ENCODE results near the gene ZNF407.
A peak's percentile ranks its signal among the peaks of the same experiment; 100 is the strongest.

The ZNF407 gene

DNA sequence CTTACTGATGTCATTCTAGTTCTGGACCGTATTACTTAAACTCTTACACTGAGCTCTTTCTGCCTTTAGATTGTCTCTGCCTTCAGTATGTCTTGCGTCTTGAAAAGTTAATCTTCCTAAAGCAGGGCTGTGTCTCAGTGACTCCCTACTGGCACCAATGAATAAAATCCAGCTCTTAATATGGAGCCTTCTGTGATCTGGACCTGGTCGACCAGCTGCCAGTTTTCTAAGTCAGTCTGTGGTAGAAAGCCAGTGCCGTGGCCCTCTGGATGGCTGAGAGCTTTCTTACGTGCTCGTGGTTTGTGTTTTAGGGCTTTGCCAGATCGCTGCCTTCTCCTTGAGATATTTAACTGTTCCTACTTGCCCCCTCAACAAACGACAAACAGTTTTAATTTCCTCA is 26.8 kb downstream of the ZNF407 start:
- Mint-ChIP-seq H3K36me3 (ENCODE audit: low read depth) (no peaks in the 10 kb centered on the region), H3K27me3 (ENCODE audit: low read depth) (no peaks in the 10 kb centered on the region), H3K27ac (no peak overlapping the region), H3K4me1 (ENCODE audit: low read depth) (peaks cover 9% of the 10 kb centered on the region), H3K9me3 (no peaks in the 10 kb centered on the region), H3K4me3 (no peak overlapping the region)
- DNase-seq (ENCODE audit: low spot score) = no peak

DNA sequence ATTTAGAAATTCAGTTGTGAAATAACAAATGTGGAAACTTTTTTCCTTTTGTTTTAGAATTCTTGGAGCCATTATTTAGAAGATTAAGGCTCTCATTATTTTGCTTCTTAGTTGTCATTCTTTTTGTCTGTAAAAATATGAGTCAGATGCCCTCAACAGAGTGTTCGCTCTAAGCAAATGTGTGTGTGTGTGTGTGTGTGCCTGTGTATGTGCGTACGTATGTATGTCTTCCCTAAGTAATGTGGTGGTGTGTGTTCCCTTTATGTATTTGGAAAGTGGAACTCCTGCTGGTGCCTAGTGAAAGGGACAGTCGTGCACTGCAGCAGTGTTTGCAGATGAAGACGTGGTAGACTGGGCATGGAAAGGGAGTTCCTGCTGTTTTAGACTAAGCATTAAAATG is 27.5 kb downstream of the ZNF407 start:
- Mint-ChIP-seq H3K4me1 (ENCODE audit: low read depth) (peaks cover 9% of the 10 kb centered on the region), H3K4me3 (no peak overlapping the region), H3K36me3 (ENCODE audit: low read depth) (no peaks in the 10 kb centered on the region), H3K27me3 (ENCODE audit: low read depth) (no peaks in the 10 kb centered on the region), H3K9me3 (no peaks in the 10 kb centered on the region), H3K27ac (no peak overlapping the region)
- no peak for DNase-seq (ENCODE audit: low spot score)

DNA sequence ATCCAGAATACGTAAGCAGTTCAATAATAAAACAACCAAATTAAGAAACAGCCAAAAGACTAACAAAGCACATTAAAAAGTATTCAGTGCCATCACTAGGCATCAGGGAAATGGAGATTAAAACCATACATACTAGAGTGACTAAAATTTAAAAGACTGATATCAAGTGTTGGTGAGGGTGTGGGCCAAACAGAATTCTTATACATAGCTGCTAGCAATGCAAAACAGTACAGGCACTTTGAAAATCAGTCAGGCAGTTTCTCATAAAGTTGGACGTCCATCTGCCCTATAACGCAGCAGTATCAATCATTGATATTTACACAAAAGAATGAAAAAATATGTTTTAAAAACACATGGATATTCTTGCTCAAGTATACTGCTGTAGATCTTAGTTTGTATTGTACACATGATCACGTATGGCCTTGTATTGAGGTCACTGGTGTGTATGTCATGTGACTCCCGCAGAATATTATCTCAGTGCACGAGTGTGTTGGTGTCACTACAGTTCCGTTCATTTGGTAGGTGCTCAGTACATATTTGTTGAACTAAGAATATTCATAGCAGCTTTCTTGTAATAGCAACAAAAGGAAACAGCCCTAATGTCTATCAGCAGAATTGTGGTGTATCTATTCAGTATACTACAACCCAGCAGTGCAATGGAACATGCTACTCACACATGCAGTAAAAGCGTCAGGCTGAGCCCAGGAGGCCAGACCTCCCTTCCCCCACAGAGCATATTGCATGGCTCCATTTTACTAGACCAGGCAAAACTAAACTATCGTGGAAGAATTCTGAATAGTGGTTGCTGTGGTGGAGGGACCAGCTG is 28.6 kb downstream of the ZNF407 start:
- Mint-ChIP-seq H3K4me3 (no peak overlapping the region), H3K36me3 (ENCODE audit: low read depth) (peaks cover 4% of the 10 kb centered on the region), H3K9me3 (no peaks in the 10 kb centered on the region), H3K4me1 (ENCODE audit: low read depth) (peaks cover 19% of the 10 kb centered on the region), H3K27me3 (ENCODE audit: low read depth) (no peaks in the 10 kb centered on the region), H3K27ac (no peak overlapping the region)
- no peak for DNase-seq (ENCODE audit: low spot score)

DNA sequence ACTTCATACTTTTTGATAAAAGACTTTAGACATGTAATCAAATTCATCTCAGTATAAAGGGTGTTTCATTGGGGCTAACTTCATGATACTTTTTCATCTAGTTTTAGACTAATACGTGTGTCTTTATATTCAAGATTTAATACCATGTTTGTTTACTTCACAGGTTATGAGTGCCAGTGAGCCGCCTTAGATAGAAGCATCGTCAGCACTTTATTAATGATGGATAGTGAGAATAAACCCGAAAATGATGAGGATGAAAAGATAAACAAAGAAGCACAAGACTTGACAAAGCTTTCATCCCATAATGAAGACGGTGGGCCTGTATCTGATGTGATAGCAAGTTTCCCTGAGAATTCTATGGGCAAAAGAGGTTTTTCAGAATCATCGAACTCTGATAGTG is 33.1 kb downstream of the ZNF407 start:
- Mint-ChIP-seq H3K27me3 (ENCODE audit: low read depth) (no peaks in the 10 kb centered on the region), H3K27ac (peak overlapping the region; percentile 56), H3K9me3 (no peaks in the 10 kb centered on the region), H3K36me3 (ENCODE audit: low read depth) (peaks cover 33% of the 10 kb centered on the region), H3K4me3 (peak overlapping the region; percentile 85), H3K4me1 (ENCODE audit: low read depth) (peaks cover 40% of the 10 kb centered on the region)
- DNase-seq (ENCODE audit: low spot score) = no peak

DNA sequence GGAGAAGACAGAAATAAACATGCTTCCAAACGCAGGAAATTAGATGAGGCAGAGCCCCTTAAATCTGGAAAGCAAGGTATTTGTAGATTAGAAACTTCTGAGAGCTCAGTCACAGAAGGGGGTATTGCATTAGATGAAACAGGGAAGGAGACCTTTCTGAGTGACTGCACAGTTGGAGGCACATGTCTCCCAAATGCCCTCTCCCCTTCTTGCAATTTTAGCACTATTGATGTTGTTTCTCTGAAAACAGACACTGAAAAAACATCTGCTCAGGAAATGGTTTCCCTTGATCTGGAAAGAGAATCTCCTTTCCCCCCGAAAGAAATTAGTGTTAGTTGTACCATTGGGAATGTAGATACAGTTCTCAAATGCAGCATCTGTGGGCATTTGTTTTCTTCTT is 33.5 kb downstream of the ZNF407 start:
- Mint-ChIP-seq H3K4me1 (ENCODE audit: low read depth) (peaks cover 40% of the 10 kb centered on the region), H3K9me3 (no peaks in the 10 kb centered on the region), H3K27me3 (ENCODE audit: low read depth) (no peaks in the 10 kb centered on the region), H3K27ac (peak overlapping the region; percentile 92), H3K36me3 (ENCODE audit: low read depth) (peaks cover 33% of the 10 kb centered on the region), H3K4me3 (peak overlapping the region; percentile 85)
- no peak for DNase-seq (ENCODE audit: low spot score)

DNA sequence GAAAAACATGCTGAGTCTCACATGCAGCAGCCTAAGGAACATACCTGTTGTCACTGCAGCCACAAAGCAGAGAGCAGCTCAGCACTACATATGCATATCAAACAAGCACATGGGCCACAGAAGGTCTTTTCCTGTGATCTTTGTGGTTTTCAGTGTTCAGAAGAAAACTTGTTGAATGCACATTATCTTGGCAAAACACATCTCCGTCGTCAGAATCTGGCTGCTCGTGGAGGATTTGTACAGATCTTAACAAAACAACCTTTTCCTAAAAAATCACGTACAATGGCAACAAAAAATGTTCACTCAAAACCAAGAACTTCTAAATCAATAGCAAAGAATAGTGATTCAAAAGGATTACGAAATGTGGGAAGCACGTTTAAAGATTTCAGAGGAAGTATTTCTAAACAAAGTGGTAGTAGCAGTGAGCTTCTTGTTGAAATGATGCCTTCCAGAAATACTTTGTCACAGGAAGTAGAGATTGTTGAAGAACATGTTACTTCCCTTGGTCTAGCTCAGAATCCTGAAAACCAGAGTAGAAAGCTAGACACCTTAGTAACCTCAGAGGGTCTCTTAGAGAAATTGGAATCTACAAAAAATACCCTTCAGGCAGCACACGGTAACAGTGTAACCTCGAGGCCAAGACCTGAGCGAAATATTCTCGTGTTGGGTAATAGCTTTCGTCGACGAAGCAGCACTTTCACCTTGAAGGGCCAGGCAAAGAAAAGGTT is 34.1 kb downstream of the ZNF407 start:
- H3K9me3 Mint-ChIP-seq = no peaks in the 10 kb centered on the region
- peaks cover 40% of the 10 kb centered on the region for H3K4me1 Mint-ChIP-seq (ENCODE audit: low read depth)
- peaks cover 33% of the 10 kb centered on the region for H3K36me3 Mint-ChIP-seq (ENCODE audit: low read depth)
- H3K4me3 Mint-ChIP-seq = peak overlapping the region; percentile 85
- peak overlapping the region; percentile 92 for H3K27ac Mint-ChIP-seq
- no peak for DNase-seq (ENCODE audit: low spot score)
- no peaks in the 10 kb centered on the region for H3K27me3 Mint-ChIP-seq (ENCODE audit: low read depth)

DNA sequence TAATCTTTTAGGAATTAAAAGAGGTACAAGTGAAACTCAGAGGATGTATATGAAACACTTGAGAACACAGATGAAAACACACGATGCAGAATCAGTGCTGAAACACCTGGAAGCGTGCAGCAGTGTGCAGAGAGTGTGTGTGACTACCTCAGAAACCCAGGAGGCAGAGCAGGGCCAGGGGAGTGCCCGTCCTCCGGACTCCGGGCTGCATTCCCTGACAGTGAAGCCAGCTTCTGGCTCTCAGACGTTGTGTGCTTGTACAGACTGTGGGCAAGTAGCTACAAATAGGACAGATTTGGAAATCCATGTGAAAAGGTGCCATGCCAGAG is 34.6 kb downstream of the ZNF407 start:
- H3K4me3 Mint-ChIP-seq = peak overlapping the region; percentile 85
- peaks cover 33% of the 10 kb centered on the region for H3K36me3 Mint-ChIP-seq (ENCODE audit: low read depth)
- no peak for DNase-seq (ENCODE audit: low spot score)
- no peaks in the 10 kb centered on the region for H3K9me3 Mint-ChIP-seq
- H3K4me1 Mint-ChIP-seq (ENCODE audit: low read depth) = peaks cover 38% of the 10 kb centered on the region
- peak overlapping the region; percentile 92 for H3K27ac Mint-ChIP-seq
- no peaks in the 10 kb centered on the region for H3K27me3 Mint-ChIP-seq (ENCODE audit: low read depth)

DNA sequence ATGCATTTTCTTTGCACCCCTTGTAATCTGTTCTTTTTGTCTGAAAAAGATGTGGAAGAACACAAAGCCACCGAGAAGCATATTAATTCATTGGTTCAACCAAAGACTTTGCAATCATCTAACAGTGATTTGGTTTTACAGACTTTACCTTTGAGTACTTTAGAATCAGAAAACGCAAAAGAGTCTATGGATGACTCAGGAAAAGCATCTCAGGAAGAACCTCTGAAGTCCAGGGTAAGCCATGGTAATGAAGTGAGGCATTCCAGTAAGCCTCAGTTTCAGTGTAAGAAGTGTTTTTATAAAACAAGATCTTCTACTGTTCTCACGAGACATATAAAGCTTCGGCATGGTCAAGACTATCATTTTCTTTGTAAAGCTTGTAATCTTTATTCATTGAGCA is 35.2 kb downstream of the ZNF407 start:
- no peak for DNase-seq (ENCODE audit: low spot score)
- H3K27me3 Mint-ChIP-seq (ENCODE audit: low read depth) = no peaks in the 10 kb centered on the region
- peak overlapping the region; percentile 92 for H3K27ac Mint-ChIP-seq
- peaks cover 33% of the 10 kb centered on the region for H3K4me1 Mint-ChIP-seq (ENCODE audit: low read depth)
- H3K36me3 Mint-ChIP-seq (ENCODE audit: low read depth) = peaks cover 33% of the 10 kb centered on the region
- no peaks in the 10 kb centered on the region for H3K9me3 Mint-ChIP-seq
- H3K4me3 Mint-ChIP-seq = peak overlapping the region; percentile 85

DNA sequence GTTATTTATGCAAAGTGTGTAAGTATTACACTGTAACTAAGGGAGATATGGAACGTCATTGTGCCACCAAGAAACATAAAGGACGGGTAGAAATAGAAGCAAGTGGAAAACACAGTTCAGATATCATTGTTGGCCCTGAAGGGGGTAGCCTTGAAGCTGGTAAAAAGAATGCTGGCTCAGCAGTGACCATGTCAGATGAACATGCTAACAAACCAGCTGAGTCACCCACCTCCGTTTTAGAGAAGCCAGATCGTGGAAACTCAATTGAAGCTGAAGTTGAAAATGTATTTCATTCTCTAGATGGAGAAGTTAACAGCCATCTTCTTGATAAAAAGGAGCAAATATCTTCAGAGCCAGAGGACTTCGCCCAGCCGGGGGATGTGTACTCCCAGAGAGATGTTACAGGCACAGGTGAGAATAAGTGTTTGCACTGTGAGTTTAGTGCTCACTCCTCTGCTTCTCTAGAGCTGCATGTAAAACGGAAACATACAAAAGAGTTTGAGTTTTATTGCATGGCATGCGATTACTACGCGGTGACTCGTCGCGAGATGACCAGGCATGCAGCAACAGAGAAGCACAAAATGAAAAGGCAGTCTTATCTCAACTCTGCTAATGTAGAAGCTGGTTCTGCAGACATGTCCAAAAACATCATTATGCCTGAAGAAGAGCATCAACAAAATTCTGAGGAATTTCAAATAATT is 36.1 kb downstream of the ZNF407 start:
- H3K4me3 Mint-ChIP-seq = no peak overlapping the region
- peaks cover 33% of the 10 kb centered on the region for H3K4me1 Mint-ChIP-seq (ENCODE audit: low read depth)
- no peak overlapping the region for H3K27ac Mint-ChIP-seq
- peaks cover 33% of the 10 kb centered on the region for H3K36me3 Mint-ChIP-seq (ENCODE audit: low read depth)
- H3K27me3 Mint-ChIP-seq (ENCODE audit: low read depth) = no peaks in the 10 kb centered on the region
- H3K9me3 Mint-ChIP-seq = no peaks in the 10 kb centered on the region
- no peak for DNase-seq (ENCODE audit: low spot score)

DNA sequence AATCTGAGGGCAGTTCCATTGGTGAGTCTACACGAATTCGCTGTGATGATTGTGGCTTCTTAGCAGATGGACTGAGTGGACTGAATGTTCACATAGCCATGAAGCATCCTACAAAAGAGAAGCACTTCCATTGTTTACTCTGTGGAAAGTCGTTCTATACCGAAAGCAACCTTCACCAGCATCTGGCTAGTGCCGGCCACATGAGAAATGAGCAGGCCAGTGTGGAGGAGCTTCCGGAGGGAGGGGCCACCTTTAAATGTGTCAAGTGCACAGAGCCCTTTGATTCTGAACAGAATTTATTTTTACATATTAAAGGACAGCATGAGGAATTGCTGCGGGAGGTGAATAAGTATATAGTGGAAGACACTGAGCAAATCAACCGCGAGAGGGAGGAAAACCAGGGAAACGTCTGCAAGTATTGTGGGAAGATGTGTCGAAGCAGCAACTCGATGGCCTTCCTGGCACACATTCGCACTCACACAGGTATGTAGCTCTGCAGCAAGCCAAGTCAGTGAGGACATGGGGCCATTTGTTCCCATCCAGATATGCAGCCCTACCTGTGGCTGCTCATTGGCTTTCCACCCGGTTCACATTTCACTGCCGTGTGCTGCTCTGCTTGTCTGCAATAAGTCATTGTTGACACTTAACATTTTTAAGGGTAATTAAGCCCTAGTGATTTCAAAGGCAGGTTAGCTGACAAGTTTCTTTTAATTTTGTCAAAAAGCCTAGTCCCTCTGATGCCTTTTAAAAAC is 37.7 kb downstream of the ZNF407 start:
- Mint-ChIP-seq H3K36me3 (ENCODE audit: low read depth) (peaks cover 33% of the 10 kb centered on the region), H3K27me3 (ENCODE audit: low read depth) (no peaks in the 10 kb centered on the region), H3K4me3 (no peak overlapping the region), H3K4me1 (ENCODE audit: low read depth) (peaks cover 30% of the 10 kb centered on the region), H3K9me3 (no peaks in the 10 kb centered on the region), H3K27ac (no peak overlapping the region)
- DNase-seq (ENCODE audit: low spot score) = no peak

DNA sequence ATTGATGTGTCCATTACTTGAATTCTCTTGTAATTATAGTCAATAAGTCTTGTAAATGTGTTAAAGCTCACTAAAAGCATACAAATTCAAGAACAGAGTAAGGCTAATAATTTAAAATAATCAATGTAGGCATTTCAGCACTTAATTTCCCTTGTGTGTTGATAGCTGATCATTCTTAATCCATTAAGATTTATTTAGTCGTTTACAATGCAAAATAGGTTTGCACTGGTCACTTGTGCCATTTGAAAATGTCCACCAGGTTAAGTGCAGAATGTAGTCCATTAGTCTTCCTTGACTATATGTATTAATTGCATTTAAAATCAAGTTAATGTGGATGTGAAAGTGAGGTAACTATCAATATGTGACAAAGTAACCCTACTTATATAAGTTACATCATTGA is 39.4 kb downstream of the ZNF407 start:
- peaks cover 30% of the 10 kb centered on the region for H3K36me3 Mint-ChIP-seq (ENCODE audit: low read depth)

DNA sequence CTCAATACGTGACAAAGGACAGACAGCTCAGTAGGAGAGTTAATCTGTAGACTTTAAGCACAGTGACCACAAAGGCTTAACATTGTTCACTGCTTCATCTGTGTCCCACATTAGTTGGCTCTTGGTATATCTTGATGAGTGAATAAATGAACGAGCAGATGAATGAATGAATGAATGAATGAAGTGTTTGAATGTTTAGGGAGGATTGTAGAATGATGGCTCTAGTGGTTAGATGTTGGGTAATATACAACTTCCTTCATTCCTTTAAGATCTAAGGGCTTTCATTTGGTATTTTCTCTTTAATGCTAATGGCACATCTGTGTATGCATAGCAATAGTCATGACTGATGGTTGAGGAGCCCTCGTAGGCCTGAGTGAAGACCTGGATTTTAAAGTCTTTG is 40.5 kb downstream of the ZNF407 start:
- no peak overlapping the region for H3K4me3 Mint-ChIP-seq
- H3K36me3 Mint-ChIP-seq (ENCODE audit: low read depth) = peaks cover 21% of the 10 kb centered on the region
- no peak for DNase-seq (ENCODE audit: low spot score)
- H3K27ac Mint-ChIP-seq = no peak overlapping the region
- peaks cover 3% of the 10 kb centered on the region for H3K4me1 Mint-ChIP-seq (ENCODE audit: low read depth)
- no peaks in the 10 kb centered on the region for H3K27me3 Mint-ChIP-seq (ENCODE audit: low read depth)
- no peaks in the 10 kb centered on the region for H3K9me3 Mint-ChIP-seq

More for the DNA sequence above, 39.4 kb downstream of the ZNF407 start:
- Mint-ChIP-seq H3K4me1 (ENCODE audit: low read depth) (peaks cover 13% of the 10 kb centered on the region), H3K4me3 (no peak overlapping the region), H3K27me3 (ENCODE audit: low read depth) (no peaks in the 10 kb centered on the region), H3K9me3 (no peaks in the 10 kb centered on the region), H3K27ac (no peak overlapping the region)
- no peak for DNase-seq (ENCODE audit: low spot score)

DNA sequence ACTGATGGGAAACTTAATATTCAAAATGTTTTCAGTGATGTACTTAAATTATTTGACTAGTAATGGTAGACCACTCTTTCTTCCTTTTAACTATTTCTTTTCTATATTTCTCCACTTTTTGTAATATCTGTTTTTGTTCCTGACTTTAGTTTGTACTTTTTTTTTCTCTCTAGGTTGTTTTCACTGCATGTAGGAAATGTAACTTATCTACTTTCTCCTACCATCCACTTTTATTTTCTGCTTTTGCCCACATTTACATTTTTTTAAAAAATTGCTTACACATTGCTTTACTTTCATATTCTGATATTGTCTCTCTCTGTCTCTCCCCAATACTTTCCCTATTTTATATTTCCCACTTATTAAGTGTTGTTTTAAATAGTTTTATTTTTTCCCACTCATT is 47.0 kb downstream of the ZNF407 start:
- H3K27me3 Mint-ChIP-seq (ENCODE audit: low read depth) = no peaks in the 10 kb centered on the region
- H3K27ac Mint-ChIP-seq = no peak overlapping the region
- H3K36me3 Mint-ChIP-seq (ENCODE audit: low read depth) = peaks cover 7% of the 10 kb centered on the region
- no peaks in the 10 kb centered on the region for H3K4me1 Mint-ChIP-seq (ENCODE audit: low read depth)
- no peak for DNase-seq (ENCODE audit: low spot score)
- H3K4me3 Mint-ChIP-seq = no peak overlapping the region
- H3K9me3 Mint-ChIP-seq = no peaks in the 10 kb centered on the region

DNA sequence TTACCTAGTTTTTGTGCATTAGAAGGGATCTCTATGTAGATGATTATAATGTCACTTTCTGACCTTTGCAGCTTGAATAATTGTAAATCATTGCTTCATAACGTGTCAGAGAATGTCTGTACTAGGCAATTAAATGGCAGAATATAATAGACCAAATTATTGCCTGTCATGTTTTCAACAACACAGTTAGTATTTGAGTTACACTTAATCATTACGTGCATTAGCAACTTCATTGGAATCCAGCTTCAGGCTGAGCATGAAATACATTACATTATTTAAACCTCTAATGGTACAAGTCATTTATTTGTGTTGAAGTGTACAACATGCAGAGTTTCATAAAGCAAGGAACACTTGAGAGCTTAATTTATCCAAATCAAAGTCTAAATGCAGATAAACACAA is 48.0 kb downstream of the ZNF407 start:
- no peak overlapping the region for H3K4me3 Mint-ChIP-seq
- DNase-seq (ENCODE audit: low spot score) = no peak
- H3K4me1 Mint-ChIP-seq (ENCODE audit: low read depth) = no peaks in the 10 kb centered on the region
- no peaks in the 10 kb centered on the region for H3K27me3 Mint-ChIP-seq (ENCODE audit: low read depth)
- H3K9me3 Mint-ChIP-seq = no peaks in the 10 kb centered on the region
- peaks cover 7% of the 10 kb centered on the region for H3K36me3 Mint-ChIP-seq (ENCODE audit: low read depth)
- no peak overlapping the region for H3K27ac Mint-ChIP-seq

Data from T-helper 2 cell treated with Interferon-gamma antibody and Interleukin-4, amounts not matched to agents 5 μg/mL and 100 μg/mL, for 36 hours (primary cell).